Activated B cell treated with CpG ODN at 0.5 μM for 24 hours (primary cell): ENCODE measurements around the gene NFS1. TPM values are rescaled to one million over a fixed set of nuclear protein-coding genes. Genes with fewer than 3 reads are reported as not detected.

Source experiments
- ATAC-seq: fragments of 200-7000 bp; cut with Tn5 transposase; one replicate; pipeline ENCODE4 v1.10.0; 2021; ENCODE audit warnings: low read depth, mild to moderate bottlenecking, moderate library complexity
- CTCF ChIA-PET: fragments of 350-600 bp; sonication (Branson Sonifier 250); formaldehyde crosslinking; loops from one replicate; lab custom pipeline; 2021; ENCODE audit warnings: antibody characterized with exemption; lab: Charles Lee
- POLR2A ChIA-PET: fragments of 350-600 bp; sonication (Branson Sonifier 250); formaldehyde crosslinking; loops from one replicate; lab custom pipeline; 2021; ENCODE audit warnings: antibody characterized with exemption; lab: Charles Lee
- DNase-seq: peaks from one replicate; pipeline ENCODE4 v3.0.0; 2022
- H3K27ac Mint-ChIP-seq: one replicate; pipeline ENCODE4 v1.8.0; 2020; ENCODE audit warnings: mixed read lengths
- H3K27me3 Mint-ChIP-seq: one replicate; pipeline ENCODE4 v1.8.0; 2021; ENCODE audit warnings: mixed read lengths
- H3K36me3 Mint-ChIP-seq: one replicate; pipeline ENCODE4 v1.8.0; 2021; ENCODE audit warnings: low read depth, mixed read lengths
- H3K4me1 Mint-ChIP-seq: one replicate; pipeline ENCODE4 v1.8.0; 2021; ENCODE audit warnings: mixed read lengths
- H3K4me3 Mint-ChIP-seq: one replicate; pipeline ENCODE4 v1.8.0; 2020; ENCODE audit warnings: mild to moderate bottlenecking, mixed read lengths
- H3K9me3 Mint-ChIP-seq: one replicate; pipeline ENCODE4 v1.8.0; 2020; ENCODE audit warnings: mixed read lengths
- CTCF ChIP-seq: fragments of 200-600 bp; IDR thresholded peaks from one replicate; pipeline ENCODE4 v1.8.0; 2022; ENCODE audit warnings: antibody characterized with exemption, mild to moderate bottlenecking
- intact Hi-C: fragments of 100-400 bp; cut with micrococcal nuclease; formaldehyde crosslinking; loops from one replicate; pipeline ENCODE4 v1.15.1; 2024
- total RNA-seq: library from RNA; stranded (reverse); gene quantifications from 2 replicates; pipeline ENCODE4 v1.2.3, GENCODE V29; 2022

Gene NFS1
- total RNA-seq, 1 donor from 2014 or later, result 30.6 TPM

DNA sequence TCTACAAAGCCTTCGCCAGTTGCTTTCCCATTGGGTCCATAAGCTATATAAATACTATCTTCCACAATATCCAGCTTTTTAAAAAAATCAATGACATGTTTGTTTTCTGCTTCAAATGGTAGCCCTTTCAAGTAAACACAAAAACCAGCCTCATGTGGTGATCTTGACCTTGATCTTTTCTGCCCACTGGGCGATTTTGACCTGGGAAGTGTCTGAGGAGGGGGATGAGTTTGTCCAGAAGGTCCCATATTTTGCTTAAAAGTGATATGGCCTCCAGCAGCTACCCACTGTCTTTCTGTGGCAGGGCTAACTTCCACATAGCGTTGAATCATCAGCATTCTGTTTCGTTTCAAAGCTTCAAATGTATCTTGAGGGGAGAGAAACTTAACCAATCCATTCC lies 45.3 kb downstream of the NFS1 start:
- Mint-ChIP-seq H3K36me3 (peaks cover 35% of the 10 kb centered on the region), H3K4me1 (peaks cover 33% of the 10 kb centered on the region), H3K27me3 (no peaks in the 10 kb centered on the region), H3K4me3 (no peak overlapping the region), H3K27ac (no peak overlapping the region), H3K9me3 (no peaks in the 10 kb centered on the region)
- no peak for TF ChIP-seq CTCF
- intact Hi-C loops, result no loop called here
- DNase-seq, result no peak
- POLR2A ChIA-PET, result interaction anchor here (1.5 kb wide), 2 partner anchors 10 to 17 kb away, joined by 3 read pairs; partner anchors contain the start of genes CPNE1 and RBM12
- ATAC-seq, result no peak
- CTCF ChIA-PET, result no interaction called here

DNA sequence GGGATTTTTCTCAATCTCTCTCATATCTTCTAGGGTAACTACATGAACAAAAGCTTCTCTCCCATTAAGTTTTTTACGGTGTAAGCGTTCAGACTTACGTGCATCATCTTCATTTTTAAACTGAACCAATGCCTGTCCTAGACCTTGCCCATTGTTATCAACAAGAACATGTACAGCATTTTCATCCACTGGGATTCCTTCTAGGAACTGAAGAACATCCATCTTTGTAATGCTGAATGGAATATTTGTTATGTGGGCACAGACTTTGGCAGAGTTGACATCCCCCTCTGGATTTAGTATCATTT lies 45.8 kb downstream of the NFS1 start:
- DNase-seq, result no peak
- no peaks in the 10 kb centered on the region for H3K9me3 Mint-ChIP-seq
- H3K4me3 Mint-ChIP-seq, result no peak overlapping the region
- no peak overlapping the region for H3K27ac Mint-ChIP-seq
- H3K27me3 Mint-ChIP-seq, result no peaks in the 10 kb centered on the region
- ATAC-seq, result no peak
- intact Hi-C loops, result no loop called here
- ChIA-PET POLR2A (interaction anchor here (1.5 kb wide), 1 partner anchor 11 kb away, joined by 3 read pairs; the partner anchor contains the start of genes CPNE1 and RBM12), CTCF (no interaction called here)
- TF ChIP-seq CTCF, result no peak
- peaks cover 40% of the 10 kb centered on the region for H3K36me3 Mint-ChIP-seq
- peaks cover 35% of the 10 kb centered on the region for H3K4me1 Mint-ChIP-seq

GRCh38 chr20:35652641-35653429 lies 46.3 kb downstream of the NFS1 start:
- ChIA-PET CTCF (interaction anchor here (1.3 kb wide), 1 partner anchor 190 kb away, joined by 3 read pairs; no protein-coding TSS in a partner anchor), POLR2A (no interaction called here)
- peaks cover 36% of the 10 kb centered on the region for H3K4me1 Mint-ChIP-seq
- no peak overlapping the region for H3K4me3 Mint-ChIP-seq
- peaks cover 44% of the 10 kb centered on the region for H3K36me3 Mint-ChIP-seq
- intact Hi-C loops, result no loop called here
- no peaks in the 10 kb centered on the region for H3K27me3 Mint-ChIP-seq
- ATAC-seq, result no peak
- no peak for DNase-seq
- TF ChIP-seq CTCF, result no peak
- H3K9me3 Mint-ChIP-seq, result no peaks in the 10 kb centered on the region
- H3K27ac Mint-ChIP-seq, result no peak overlapping the region

DNA sequence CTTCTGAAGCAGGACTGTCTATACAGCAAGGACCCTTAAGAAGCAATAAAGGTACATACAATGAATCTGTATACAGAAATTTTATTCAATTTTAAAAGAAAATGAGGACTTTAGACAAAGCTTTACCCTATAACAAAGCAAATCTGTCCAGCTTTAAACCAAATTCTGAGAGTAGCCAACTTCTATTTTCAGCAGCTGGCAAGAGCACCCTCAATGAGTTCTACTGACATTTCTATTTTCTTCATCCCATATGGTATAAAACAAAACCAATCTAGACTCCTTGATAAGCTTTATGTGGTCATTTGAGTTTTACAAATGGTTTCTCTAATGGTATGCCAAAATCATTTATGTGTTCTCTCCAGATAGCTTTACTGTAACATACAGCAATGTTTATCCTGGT lies 47.2 kb downstream of the NFS1 start:
- peaks cover 30% of the 10 kb centered on the region for H3K4me1 Mint-ChIP-seq
- ChIA-PET POLR2A (no interaction called here), CTCF (interaction anchor here (1.3 kb wide), 1 partner anchor 189 kb away, joined by 3 read pairs; no protein-coding TSS in a partner anchor)
- intact Hi-C loops, result no loop called here
- no peak overlapping the region for H3K27ac Mint-ChIP-seq
- DNase-seq, result no peak
- no peak overlapping the region for H3K4me3 Mint-ChIP-seq
- no peak for TF ChIP-seq CTCF
- H3K27me3 Mint-ChIP-seq, result no peaks in the 10 kb centered on the region
- ATAC-seq, result no peak
- H3K36me3 Mint-ChIP-seq, result peaks cover 38% of the 10 kb centered on the region
- H3K9me3 Mint-ChIP-seq, result no peaks in the 10 kb centered on the region

DNA sequence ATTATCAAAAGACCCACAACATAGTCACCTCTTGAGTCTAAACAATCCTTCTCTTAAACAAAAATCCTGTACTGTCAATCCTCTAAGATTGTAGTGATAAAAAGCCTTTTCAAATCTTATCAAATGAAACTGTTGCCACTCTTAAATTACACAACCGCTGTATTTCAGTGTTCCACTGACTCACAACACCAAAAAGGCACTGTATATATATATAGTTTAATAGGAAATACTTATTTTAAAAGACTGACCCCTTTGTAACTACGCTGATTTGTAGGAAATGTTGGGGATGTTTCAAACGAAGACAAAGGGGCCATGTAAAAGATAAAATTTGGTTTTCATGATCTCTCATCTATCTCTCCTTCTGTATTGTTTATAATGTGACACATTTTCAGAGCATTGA lies 48.5 kb downstream of the NFS1 start:
- no peak for TF ChIP-seq CTCF
- intact Hi-C loops, result no loop called here
- H3K36me3 Mint-ChIP-seq, result peaks cover 35% of the 10 kb centered on the region
- ATAC-seq (no peak), DNase-seq (no peak)
- ChIA-PET POLR2A (no interaction called here), CTCF (no interaction called here)
- peaks cover 31% of the 10 kb centered on the region for H3K4me1 Mint-ChIP-seq
- no peaks in the 10 kb centered on the region for H3K27me3 Mint-ChIP-seq
- H3K27ac Mint-ChIP-seq, result no peak overlapping the region
- H3K9me3 Mint-ChIP-seq, result no peaks in the 10 kb centered on the region
- no peak overlapping the region for H3K4me3 Mint-ChIP-seq
